Muscle layer of duodenum (tissue), 2 donors: ENCODE results near the gene ZDHHC19.
"Not testable (repeated sequence)": the region's sequence is repeated elsewhere in the genome, so short reads cannot be mapped to it uniquely, and the experiment has no call there.

Source experiments
- H3K27ac ChIP-seq: one replicate; pipeline ENCODE4 v1.7.0; 2013; ENCODE audit warnings: mild to moderate bottlenecking, low read length
- H3K27me3 ChIP-seq: one replicate; pipeline ENCODE4 v1.7.0; 2013; ENCODE audit warnings: low read depth, mild to moderate bottlenecking, control low read depth, low read length
- H3K36me3 ChIP-seq, 2 donors: one replicate each; pipeline ENCODE4 v1.7.0; 2013; ENCODE audit warnings: low read length in 2 of 2, control low read depth in 1 of 2, mild to moderate bottlenecking in 1 of 2; ENCODE audit not compliant: insufficient read depth in 2 of 2, control insufficient read depth in 1 of 2
- H3K4me1 ChIP-seq, 2 donors: one replicate each; pipeline ENCODE4 v1.7.0; 2013; ENCODE audit warnings: low read length in 2 of 2, mild to moderate bottlenecking in 2 of 2, control low read depth in 1 of 2, moderate library complexity in 1 of 2; ENCODE audit not compliant: insufficient read depth in 2 of 2, control insufficient read depth in 1 of 2
- H3K4me3 ChIP-seq, 2 donors: one replicate each; pipeline ENCODE4 v1.7.0; 2013; ENCODE audit warnings: low read length in 2 of 2, low read depth in 1 of 2, mild to moderate bottlenecking in 1 of 2
- H3K9me3 ChIP-seq, 2 donors: one replicate each; pipeline ENCODE4 v1.7.0; 2013; ENCODE audit warnings: low read length in 2 of 2, control low read depth in 1 of 2, mild to moderate bottlenecking in 1 of 2; ENCODE audit not compliant: control insufficient read depth in 1 of 2
- donor health status: healthy.

Gene ZDHHC19

GRCh38 chr3:196209944-196210672 is 1.1 kb downstream of the ZDHHC19 start:
- not testable (repeated sequence) for H3K27ac ChIP-seq, H3K4me3 ChIP-seq, H3K27me3 ChIP-seq, H3K4me1 ChIP-seq, H3K9me3 ChIP-seq, H3K36me3 ChIP-seq

GRCh38 chr3:196208942-196209695 is 2.1 kb downstream of the ZDHHC19 start:
- Histone ChIP-seq H3K9me3 (no peaks in the 10 kb centered on the region), H3K4me1 (peaks cover 0 to 4% of the 10 kb centered on the region in 2 donors), H3K36me3 (no peaks in the 10 kb centered on the region), H3K27ac (no peak overlapping the region), H3K27me3 (no peaks in the 10 kb centered on the region), H3K4me3 (no peak overlapping the region)

GRCh38 chr3:196207833-196208607 is 3.2 kb downstream of the ZDHHC19 start:
- H3K9me3 ChIP-seq: no peaks in the 10 kb centered on the region
- peak overlapping the region in 1 of 2 donors; percentile 54 for H3K4me3 ChIP-seq
- no peaks in the 10 kb centered on the region for H3K36me3 ChIP-seq
- H3K27ac ChIP-seq: no peak overlapping the region
- H3K27me3 ChIP-seq: no peaks in the 10 kb centered on the region
- peaks cover 0 to 4% of the 10 kb centered on the region in 2 donors for H3K4me1 ChIP-seq

- H3K27ac ChIP-seq: no peak overlapping the region
- H3K36me3 ChIP-seq: no peaks in the 10 kb centered on the region
- no peaks in the 10 kb centered on the region for H3K9me3 ChIP-seq
- H3K4me1 ChIP-seq: peaks cover 0 to 4% of the 10 kb centered on the region in 2 donors
- no peaks in the 10 kb centered on the region for H3K27me3 ChIP-seq
- peak overlapping the region; percentile 26 to 30 for H3K4me3 ChIP-seq
These were observed 3.9 kb downstream of the ZDHHC19 start for GRCh38 chr3:196207159-196207832.

- H3K4me3 ChIP-seq, H3K27me3 ChIP-seq, H3K4me1 ChIP-seq, H3K9me3 ChIP-seq, H3K36me3 ChIP-seq, H3K27ac ChIP-seq: not testable (repeated sequence)
These were observed 5.6 kb downstream of the ZDHHC19 start for GRCh38 chr3:196205442-196206205.

- Histone ChIP-seq H3K27ac (no peak overlapping the region), H3K36me3 (no peaks in the 10 kb centered on the region), H3K4me1 (peaks cover 0 to 4% of the 10 kb centered on the region in 2 donors), H3K27me3 (no peaks in the 10 kb centered on the region), H3K4me3 (no peak overlapping the region), H3K9me3 (no peaks in the 10 kb centered on the region)
These were observed 7.4 kb downstream of the ZDHHC19 start for GRCh38 chr3:196203846-196204245.

- no peaks in the 10 kb centered on the region for H3K9me3 ChIP-seq
- no peaks in the 10 kb centered on the region for H3K27me3 ChIP-seq
- peaks cover 0 to 4% of the 10 kb centered on the region in 2 donors for H3K4me1 ChIP-seq
- H3K4me3 ChIP-seq: peak overlapping the region in 1 of 2 donors; percentile 16
- no peak overlapping the region for H3K27ac ChIP-seq
- H3K36me3 ChIP-seq: no peaks in the 10 kb centered on the region
These were observed 8.7 kb downstream of the ZDHHC19 start for GRCh38 chr3:196202516-196202970.

- no peak overlapping the region for H3K27ac ChIP-seq
These were observed 12.1 kb downstream of the ZDHHC19 start for GRCh38 chr3:196198771-196199753.

GRCh38 chr3:196198081-196198675 is 13.0 kb downstream of the ZDHHC19 start:
- H3K4me1 ChIP-seq: peaks cover 0 to 3% of the 10 kb centered on the region in 2 donors
- no peak overlapping the region for H3K4me3 ChIP-seq

More at GRCh38 chr3:196198771-196199753, 12.1 kb downstream of the ZDHHC19 start:
- Histone ChIP-seq H3K36me3 (no peaks in the 10 kb centered on the region), H3K4me1 (no peaks in the 10 kb centered on the region), H3K27me3 (no peaks in the 10 kb centered on the region), H3K9me3 (no peaks in the 10 kb centered on the region), H3K4me3 (no peak overlapping the region)

More at GRCh38 chr3:196198081-196198675, 13.0 kb downstream of the ZDHHC19 start:
- H3K36me3 ChIP-seq: no peaks in the 10 kb centered on the region
- no peaks in the 10 kb centered on the region for H3K27me3 ChIP-seq
- no peaks in the 10 kb centered on the region for H3K9me3 ChIP-seq
- H3K27ac ChIP-seq: no peak overlapping the region
